IMR-90 (cell line): ENCODE results near the gene PGS1.

Experiments used
- CEBPB ChIP-seq: IDR thresholded peaks from 2 replicates; pipeline ENCODE4 v1.6.1; 2012; ENCODE audit warnings: low read depth, low read length, improper control_type of control experiment
- CHD1 ChIP-seq: IDR thresholded peaks from 2 replicates; pipeline ENCODE4 v1.6.1; 2012; ENCODE audit warnings: low read depth, low read length, improper control_type of control experiment
- CTCF ChIP-seq: conservative IDR thresholded peaks from 2 replicates; pipeline ENCODE4 v1.5.1; 2012; ENCODE audit warnings: mild to moderate bottlenecking, low read depth, low read length, improper control_type of control experiment
- FOS ChIP-seq: fragments of 150-350 bp; IDR thresholded peaks from 2 replicates; pipeline ENCODE4 v1.6.1; 2016; ENCODE audit warnings: low read depth, low read length
- MAFK ChIP-seq: IDR thresholded peaks from 2 replicates; pipeline ENCODE4 v1.6.1; 2012; ENCODE audit warnings: low read depth, low read length, improper control_type of control experiment
- MAZ ChIP-seq: IDR thresholded peaks from 2 replicates; pipeline ENCODE4 v1.6.1; 2012; ENCODE audit warnings: low read depth, mild to moderate bottlenecking, low read length, improper control_type of control experiment, moderate library complexity, borderline replicate concordance
- MXI1 ChIP-seq: IDR thresholded peaks from 2 replicates; pipeline ENCODE4 v1.6.1; 2012; ENCODE audit warnings: low read depth, mild to moderate bottlenecking, low read length, moderate library complexity, borderline replicate concordance
- POLR2A ChIP-seq: IDR thresholded peaks from 2 replicates; pipeline ENCODE4 v1.6.1; 2012; ENCODE audit warnings: mild to moderate bottlenecking, low read depth, low read length
- RAD21 ChIP-seq: IDR thresholded peaks from 2 replicates; pipeline ENCODE4 v1.6.1; 2012; ENCODE audit warnings: low read length, improper control_type of control experiment
- RFX5 ChIP-seq: IDR thresholded peaks from 2 replicates; pipeline ENCODE4 v1.8.0; 2012; ENCODE audit warnings: low read depth, mild to moderate bottlenecking, low read length, moderate library complexity
- TF ChIP-seq, protein P1 (sequence below): fragments of 150-350 bp; IDR thresholded peaks from 2 replicates; pipeline ENCODE4 v1.6.1; 2017; ENCODE audit warnings: mild to moderate bottlenecking, antibody characterized with exemption, low read length, low read depth
- TF ChIP-seq, protein P2 (sequence below): fragments of 150-350 bp; IDR thresholded peaks from 2 replicates; pipeline ENCODE4 v1.6.1; 2016; ENCODE audit warnings: low read depth, mild to moderate bottlenecking, low read length, moderate library complexity, borderline replicate concordance

GRCh38 chr17:78396441-78397337 is 18.2 kb downstream of the PGS1 start:
- no peak for TF ChIP-seq CTCF
- TF ChIP-seq, protein P1, sequence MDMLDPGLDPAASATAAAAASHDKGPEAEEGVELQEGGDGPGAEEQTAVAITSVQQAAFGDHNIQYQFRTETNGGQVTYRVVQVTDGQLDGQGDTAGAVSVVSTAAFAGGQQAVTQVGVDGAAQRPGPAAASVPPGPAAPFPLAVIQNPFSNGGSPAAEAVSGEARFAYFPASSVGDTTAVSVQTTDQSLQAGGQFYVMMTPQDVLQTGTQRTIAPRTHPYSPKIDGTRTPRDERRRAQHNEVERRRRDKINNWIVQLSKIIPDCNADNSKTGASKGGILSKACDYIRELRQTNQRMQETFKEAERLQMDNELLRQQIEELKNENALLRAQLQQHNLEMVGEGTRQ, result no peak
- no peak for TF ChIP-seq MAFK
- no peak for TF ChIP-seq FOS
- TF ChIP-seq RFX5, result no peak
- TF ChIP-seq POLR2A, result no peak
- no peak for TF ChIP-seq CEBPB
- no peak for TF ChIP-seq MXI1
- TF ChIP-seq, protein P2, sequence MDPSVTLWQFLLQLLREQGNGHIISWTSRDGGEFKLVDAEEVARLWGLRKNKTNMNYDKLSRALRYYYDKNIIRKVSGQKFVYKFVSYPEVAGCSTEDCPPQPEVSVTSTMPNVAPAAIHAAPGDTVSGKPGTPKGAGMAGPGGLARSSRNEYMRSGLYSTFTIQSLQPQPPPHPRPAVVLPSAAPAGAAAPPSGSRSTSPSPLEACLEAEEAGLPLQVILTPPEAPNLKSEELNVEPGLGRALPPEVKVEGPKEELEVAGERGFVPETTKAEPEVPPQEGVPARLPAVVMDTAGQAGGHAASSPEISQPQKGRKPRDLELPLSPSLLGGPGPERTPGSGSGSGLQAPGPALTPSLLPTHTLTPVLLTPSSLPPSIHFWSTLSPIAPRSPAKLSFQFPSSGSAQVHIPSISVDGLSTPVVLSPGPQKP, result no peak
- TF ChIP-seq RAD21, result no peak
- TF ChIP-seq MAZ, result no peak
- TF ChIP-seq CHD1, result no peak
